ENCODE results near the gene ZNF385B.

ZNF385B gene

DNA sequence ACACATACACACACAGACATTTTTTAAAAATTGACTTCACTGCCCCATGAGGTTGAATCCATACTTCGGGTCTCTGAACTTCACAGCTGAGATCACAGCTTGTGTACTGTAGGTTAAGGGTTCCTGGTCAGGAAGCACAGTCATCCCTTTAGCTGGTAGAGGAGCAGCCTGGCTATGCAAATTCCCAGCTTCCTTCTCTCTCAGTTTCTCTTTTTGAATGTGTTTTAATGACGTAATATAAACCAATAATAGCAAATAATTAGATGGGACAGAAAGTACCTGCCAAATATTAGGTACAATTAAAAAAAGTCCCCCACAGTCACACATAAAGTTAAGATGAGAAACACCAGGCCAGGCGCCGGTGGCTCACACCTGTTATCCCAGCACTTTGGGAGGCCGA is 178.7 kb downstream of the ZNF385B start:
- H2AFZ ChIP-seq (ENCODE audit: low read depth, low read length): no peak overlapping the region
- H3K27me3 ChIP-seq (ENCODE audit: insufficient read depth, low read length, poor library complexity): no peaks in the 10 kb centered on the region
- no peak overlapping the region for H3K9ac ChIP-seq (ENCODE audit: low read depth, low read length)
- H3K27ac ChIP-seq (ENCODE audit: low read length): no peak overlapping the region
- H3K4me2 ChIP-seq (ENCODE audit: insufficient read depth, low read length): no peak overlapping the region
- H3K4me1 ChIP-seq (ENCODE audit: insufficient read depth, low read length): no peaks in the 10 kb centered on the region
- no peak for DNase-seq
- ATAC-seq (ENCODE audit: insufficient read depth, low read depth): no peak
- H4K20me1 ChIP-seq (ENCODE audit: insufficient read depth, low read length): no peaks in the 10 kb centered on the region
- no peak overlapping the region for H3K4me3 ChIP-seq (ENCODE audit: low read depth in 1 of 2, low read length in 2 of 2)
- TF ChIP-seq EZH2 (IDR thresholded peaks at IDR 0.05; ENCODE audit: borderline replicate concordance, low read depth, low read length, severe bottlenecking): no peak
- TF ChIP-seq, protein P1, sequence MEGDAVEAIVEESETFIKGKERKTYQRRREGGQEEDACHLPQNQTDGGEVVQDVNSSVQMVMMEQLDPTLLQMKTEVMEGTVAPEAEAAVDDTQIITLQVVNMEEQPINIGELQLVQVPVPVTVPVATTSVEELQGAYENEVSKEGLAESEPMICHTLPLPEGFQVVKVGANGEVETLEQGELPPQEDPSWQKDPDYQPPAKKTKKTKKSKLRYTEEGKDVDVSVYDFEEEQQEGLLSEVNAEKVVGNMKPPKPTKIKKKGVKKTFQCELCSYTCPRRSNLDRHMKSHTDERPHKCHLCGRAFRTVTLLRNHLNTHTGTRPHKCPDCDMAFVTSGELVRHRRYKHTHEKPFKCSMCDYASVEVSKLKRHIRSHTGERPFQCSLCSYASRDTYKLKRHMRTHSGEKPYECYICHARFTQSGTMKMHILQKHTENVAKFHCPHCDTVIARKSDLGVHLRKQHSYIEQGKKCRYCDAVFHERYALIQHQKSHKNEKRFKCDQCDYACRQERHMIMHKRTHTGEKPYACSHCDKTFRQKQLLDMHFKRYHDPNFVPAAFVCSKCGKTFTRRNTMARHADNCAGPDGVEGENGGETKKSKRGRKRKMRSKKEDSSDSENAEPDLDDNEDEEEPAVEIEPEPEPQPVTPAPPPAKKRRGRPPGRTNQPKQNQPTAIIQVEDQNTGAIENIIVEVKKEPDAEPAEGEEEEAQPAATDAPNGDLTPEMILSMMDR (IDR thresholded peaks at IDR 0.05; ENCODE audit: borderline replicate concordance, extremely low read depth, low read length, poor library complexity, severe bottlenecking): no peak
- H3K79me2 ChIP-seq (ENCODE audit: insufficient read depth, low read length): no peaks in the 10 kb centered on the region
- H3K36me3 ChIP-seq (ENCODE audit: insufficient read depth, low read length): no peaks in the 10 kb centered on the region
- no peaks in the 10 kb centered on the region for H3K9me3 ChIP-seq (ENCODE audit: insufficient read depth, low read length, severe bottlenecking)

DNA sequence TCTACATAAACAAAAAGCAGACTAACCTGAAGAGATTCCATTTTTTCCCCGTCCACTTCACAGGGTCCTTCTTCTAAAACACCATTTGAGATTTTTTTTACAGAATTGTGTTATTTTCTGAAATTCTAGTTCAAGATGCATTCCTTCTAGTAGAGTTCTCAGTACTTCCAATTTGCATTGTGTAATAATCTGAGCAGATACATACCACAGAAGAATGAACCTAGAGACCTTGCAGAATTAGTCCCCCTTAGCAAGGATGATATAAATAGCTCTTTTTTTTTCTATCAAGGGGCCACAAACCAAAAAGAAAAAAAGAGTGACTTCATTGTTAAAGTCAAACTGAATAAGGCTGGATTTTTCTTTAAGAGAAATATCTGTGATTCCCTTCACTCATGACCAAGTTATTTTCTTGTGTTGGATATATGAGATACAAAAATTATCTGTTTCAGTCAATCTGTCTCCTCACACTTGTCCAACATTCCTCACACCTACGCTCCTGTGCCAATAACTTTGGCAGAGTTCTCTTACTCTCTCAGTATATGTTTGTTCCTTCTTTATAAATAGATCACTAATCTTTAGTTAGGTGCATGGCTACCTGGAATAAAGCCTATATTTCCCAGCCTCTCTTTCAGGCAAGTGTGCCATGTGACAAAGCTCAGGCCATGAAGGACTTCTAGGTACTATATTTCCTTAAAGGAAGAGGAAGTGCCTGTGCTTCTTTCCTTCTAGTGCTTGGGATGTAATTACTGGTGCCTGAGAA is 183.5 kb downstream of the ZNF385B start:
- no peaks in the 10 kb centered on the region for H3K36me3 ChIP-seq (ENCODE audit: insufficient read depth, low read length)
- no peak for DNase-seq
- no peak for ATAC-seq (ENCODE audit: insufficient read depth, low read depth)
- H3K4me1 ChIP-seq (ENCODE audit: insufficient read depth, low read length): no peaks in the 10 kb centered on the region
- no peaks in the 10 kb centered on the region for H3K9me3 ChIP-seq (ENCODE audit: insufficient read depth, low read length, severe bottlenecking)
- no peaks in the 10 kb centered on the region for H4K20me1 ChIP-seq (ENCODE audit: insufficient read depth, low read length)
- no peaks in the 10 kb centered on the region for H3K27me3 ChIP-seq (ENCODE audit: insufficient read depth, low read length, poor library complexity)
- no peak overlapping the region for H3K4me2 ChIP-seq (ENCODE audit: insufficient read depth, low read length)
- H3K9ac ChIP-seq (ENCODE audit: low read depth, low read length): no peak overlapping the region
- TF ChIP-seq, protein P1 (IDR thresholded peaks at IDR 0.05; ENCODE audit: borderline replicate concordance, extremely low read depth, low read length, poor library complexity, severe bottlenecking): no peak
- TF ChIP-seq EZH2 (IDR thresholded peaks at IDR 0.05; ENCODE audit: borderline replicate concordance, low read depth, low read length, severe bottlenecking): no peak
- H3K4me3 ChIP-seq (ENCODE audit: low read depth in 1 of 2, low read length in 2 of 2): no peak overlapping the region
- no peak overlapping the region for H2AFZ ChIP-seq (ENCODE audit: low read depth, low read length)
- no peaks in the 10 kb centered on the region for H3K79me2 ChIP-seq (ENCODE audit: insufficient read depth, low read length)
- no peak overlapping the region for H3K27ac ChIP-seq (ENCODE audit: low read length)

DNA sequence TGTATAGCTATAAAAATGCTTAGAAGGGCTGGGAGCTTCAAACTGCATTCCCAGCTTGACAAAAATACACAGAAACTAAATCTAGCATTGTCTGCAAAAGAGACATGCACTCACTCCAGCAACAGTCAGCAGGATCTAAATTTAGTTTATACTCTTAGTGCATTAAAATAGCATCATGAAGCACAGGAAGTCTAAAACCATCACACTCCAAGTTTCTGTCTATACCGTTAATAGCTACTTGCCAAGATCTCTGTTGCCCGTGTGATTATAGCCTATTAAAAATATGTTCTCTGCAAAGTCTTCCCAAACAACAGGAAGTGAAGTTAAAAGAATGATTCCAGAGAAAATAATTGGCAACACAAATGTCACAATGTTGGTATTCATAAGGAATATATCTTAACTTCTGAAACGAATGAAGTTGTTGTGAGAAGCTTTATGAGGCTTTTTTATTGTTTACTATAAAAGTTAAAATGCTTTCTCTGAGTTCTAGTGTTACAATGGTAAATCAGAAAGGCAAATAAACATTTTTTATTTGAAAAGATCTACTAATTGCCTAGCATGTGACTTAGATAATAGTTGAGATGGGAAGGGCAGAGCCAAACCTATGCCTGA is 184.2 kb downstream of the ZNF385B start:
- DNase-seq: no peak

More for the DNA sequence above, 184.2 kb downstream of the ZNF385B start:
- ATAC-seq (ENCODE audit: insufficient read depth, low read depth): no peak
- H2AFZ ChIP-seq (ENCODE audit: low read depth, low read length): no peak overlapping the region
- H3K4me3 ChIP-seq (ENCODE audit: low read depth in 1 of 2, low read length in 2 of 2): no peak overlapping the region
- no peaks in the 10 kb centered on the region for H3K9me3 ChIP-seq (ENCODE audit: insufficient read depth, low read length, severe bottlenecking)
- H3K9ac ChIP-seq (ENCODE audit: low read depth, low read length): no peak overlapping the region
- H4K20me1 ChIP-seq (ENCODE audit: insufficient read depth, low read length): no peaks in the 10 kb centered on the region
- no peaks in the 10 kb centered on the region for H3K79me2 ChIP-seq (ENCODE audit: insufficient read depth, low read length)
- TF ChIP-seq EZH2 (IDR thresholded peaks at IDR 0.05; ENCODE audit: borderline replicate concordance, low read depth, low read length, severe bottlenecking): no peak
- TF ChIP-seq, protein P1 (IDR thresholded peaks at IDR 0.05; ENCODE audit: borderline replicate concordance, extremely low read depth, low read length, poor library complexity, severe bottlenecking): no peak
- no peaks in the 10 kb centered on the region for H3K4me1 ChIP-seq (ENCODE audit: insufficient read depth, low read length)
- no peaks in the 10 kb centered on the region for H3K36me3 ChIP-seq (ENCODE audit: insufficient read depth, low read length)
- no peak overlapping the region for H3K27ac ChIP-seq (ENCODE audit: low read length)
- H3K4me2 ChIP-seq (ENCODE audit: insufficient read depth, low read length): no peak overlapping the region
- H3K27me3 ChIP-seq (ENCODE audit: insufficient read depth, low read length, poor library complexity): no peaks in the 10 kb centered on the region

All from DND-41 (cell line).